Transverse colon (tissue), 4 donors: Measurements from ENCODE around the gene FADS6. TPM values are rescaled to one million over a fixed set of nuclear protein-coding genes. Genes with fewer than 3 reads are reported as not detected.
"Not testable (repeated sequence)": the region's sequence is repeated elsewhere in the genome, so short reads cannot be mapped to it uniquely, and the experiment has no call there.

Source experiments
- DNase-seq: peaks from one replicate; pipeline ENCODE4 v3.0.0-alpha.2; 2019
- H3K27ac ChIP-seq, 4 donors: fragments of 200-600 bp; sonication (generic); 2 replicates each; pipeline ENCODE4 v1.5.1; 2016 to 2018; ENCODE audit warnings: inconsistent platforms in 4 of 4
- H3K27me3 ChIP-seq: fragments of 200-600 bp; sonication (generic); 2 replicates; pipeline ENCODE4 v1.5.1; 2017; ENCODE audit warnings: inconsistent platforms
- H3K36me3 ChIP-seq, 4 donors: fragments of 200-600 bp; sonication (generic); 2 replicates each; pipeline ENCODE4 v1.5.1; 2017 to 2019; ENCODE audit warnings: inconsistent platforms in 4 of 4
- H3K4me1 ChIP-seq, 4 donors: fragments of 200-600 bp; sonication (generic); 2 replicates each; pipeline ENCODE4 v1.5.1; 2017 to 2020; ENCODE audit warnings: inconsistent platforms in 4 of 4
- H3K4me3 ChIP-seq, 4 donors: fragments of 200-600 bp; sonication (generic); 1 replicate in 1 of 4; 2 replicates in 3 of 4; pipeline versions ENCODE4 v1.5.1 to v1.6.1; 2017 to 2019; ENCODE audit warnings: inconsistent platforms in 4 of 4
- H3K9me3 ChIP-seq, 2 donors: fragments of 200-600 bp; sonication (generic); 2 replicates each; pipeline ENCODE4 v1.5.1; 2017 to 2019; ENCODE audit warnings: inconsistent platforms in 2 of 2
- EP300 ChIP-seq: sonication (generic); formaldehyde crosslinking; IDR thresholded peaks from one replicate; pipeline ENCODE4 v1.6.1; 2017; ENCODE audit warnings: antibody characterized with exemption, low read depth
- POLR2A ChIP-seq: fragments of 450-650 bp; IDR thresholded peaks from one replicate; pipeline ENCODE4 v1.6.1; 2016; ENCODE audit warnings: antibody characterized with exemption, mild to moderate bottlenecking, moderate library complexity
- POLR2AphosphoS5 ChIP-seq, 3 donors: sonication (generic); formaldehyde crosslinking; IDR thresholded peaks; one replicate each; pipeline ENCODE4 v1.6.1; 2016; ENCODE audit warnings: antibody characterized with exemption in 3 of 3
- WGBS, 2 donors: methylation state at CpG; one replicate each; pipeline ENCODE4 v1.1.5; 2018; ENCODE audit warnings: low coverage in 1 of 2; 5-methylcytosine and 5-hydroxymethylcytosine counted together
- in situ Hi-C, 4 donors: fragments of 200-750 bp; cut with MboI; loops; one replicate each; pipeline versions ENCODE4 v1.15.0 to v1.15.1; 2017; ENCODE audit warnings: low sequenced_read_pairs in 3 of 4, low pct_ligation_motif_present in 1 of 4, low pct_unique_long_range_greater_than_20kb in 1 of 4
- intact Hi-C: fragments of 100-400 bp; cut with DNase I; formaldehyde crosslinking; loops from one replicate; pipeline ENCODE4 v1.15.1; 2023; ENCODE audit warnings: low total_unique reads
- total RNA-seq, 4 donors: library from RNA; depleted of rRNA; stranded (reverse); fragments of >200 nt; gene quantifications; one replicate each; pipeline ENCODE4 v1.1.0, GENCODE V29; 2016
- TF ChIP-seq, protein P1 (sequence below), 5 experiments: fragments of 200-600 bp in 3 of 5; fragments of 450-650 bp in 2 of 5; sonication (generic) in 3 of 5; IDR thresholded peaks; 1 replicate in 2 of 5; 2 replicates in 3 of 5; pipeline ENCODE4 v1.5.1; 2016 to 2017; ENCODE audit warnings: antibody characterized with exemption in 5 of 5, inconsistent platforms in 3 of 5, mild to moderate bottlenecking in 2 of 5, moderate library complexity in 1 of 5

FADS6 gene
- total RNA-seq, 4 donors from 2014 or later, result 0.64 to 25.8 (median 3.7) TPM; not detected in 1

DNA sequence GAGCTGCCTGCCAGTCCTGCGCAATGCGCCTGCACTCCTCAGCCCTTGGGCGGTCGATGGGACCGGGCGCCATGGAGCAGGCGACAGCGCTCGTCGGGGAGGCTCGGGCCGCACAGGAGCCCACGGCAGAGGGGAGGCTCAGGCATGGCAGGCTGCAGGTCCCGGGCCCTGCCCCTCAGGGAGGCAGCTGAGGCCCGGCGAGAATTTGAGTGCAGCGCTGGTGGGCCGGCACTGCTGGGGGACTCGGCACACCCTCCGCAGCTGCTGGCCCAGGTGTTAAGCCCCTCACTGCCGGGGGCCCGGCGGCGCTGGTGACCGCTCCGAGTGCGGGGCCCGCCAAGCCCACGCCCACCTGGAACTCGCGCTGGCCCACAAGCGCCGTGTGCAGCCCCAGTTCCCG lies 13.6 kb upstream of the FADS6 start:
- no peaks in the 10 kb centered on the region for H3K36me3 ChIP-seq
- in situ Hi-C loops (no loop called here), intact Hi-C loops (no loop called here)
- no peak for TF ChIP-seq POLR2A
- no peak for TF ChIP-seq POLR2AphosphoS5 (IDR thresholded peaks at IDR 0.05)
- no peak for TF ChIP-seq EP300
- TF ChIP-seq, protein P1, sequence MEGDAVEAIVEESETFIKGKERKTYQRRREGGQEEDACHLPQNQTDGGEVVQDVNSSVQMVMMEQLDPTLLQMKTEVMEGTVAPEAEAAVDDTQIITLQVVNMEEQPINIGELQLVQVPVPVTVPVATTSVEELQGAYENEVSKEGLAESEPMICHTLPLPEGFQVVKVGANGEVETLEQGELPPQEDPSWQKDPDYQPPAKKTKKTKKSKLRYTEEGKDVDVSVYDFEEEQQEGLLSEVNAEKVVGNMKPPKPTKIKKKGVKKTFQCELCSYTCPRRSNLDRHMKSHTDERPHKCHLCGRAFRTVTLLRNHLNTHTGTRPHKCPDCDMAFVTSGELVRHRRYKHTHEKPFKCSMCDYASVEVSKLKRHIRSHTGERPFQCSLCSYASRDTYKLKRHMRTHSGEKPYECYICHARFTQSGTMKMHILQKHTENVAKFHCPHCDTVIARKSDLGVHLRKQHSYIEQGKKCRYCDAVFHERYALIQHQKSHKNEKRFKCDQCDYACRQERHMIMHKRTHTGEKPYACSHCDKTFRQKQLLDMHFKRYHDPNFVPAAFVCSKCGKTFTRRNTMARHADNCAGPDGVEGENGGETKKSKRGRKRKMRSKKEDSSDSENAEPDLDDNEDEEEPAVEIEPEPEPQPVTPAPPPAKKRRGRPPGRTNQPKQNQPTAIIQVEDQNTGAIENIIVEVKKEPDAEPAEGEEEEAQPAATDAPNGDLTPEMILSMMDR (IDR thresholded peaks at IDR 0.05), result no peak
- no peaks in the 10 kb centered on the region for H3K4me1 ChIP-seq
- DNase-seq, result no peak
- H3K27me3 ChIP-seq, result peaks cover 10% of the 10 kb centered on the region
- WGBS, 2 donors, result 92 to 96% methylated on average over 5 to 25 of the region's 34 CpGs
- no peak overlapping the region for H3K4me3 ChIP-seq
- no peaks in the 10 kb centered on the region for H3K9me3 ChIP-seq
- no peak overlapping the region for H3K27ac ChIP-seq

DNA sequence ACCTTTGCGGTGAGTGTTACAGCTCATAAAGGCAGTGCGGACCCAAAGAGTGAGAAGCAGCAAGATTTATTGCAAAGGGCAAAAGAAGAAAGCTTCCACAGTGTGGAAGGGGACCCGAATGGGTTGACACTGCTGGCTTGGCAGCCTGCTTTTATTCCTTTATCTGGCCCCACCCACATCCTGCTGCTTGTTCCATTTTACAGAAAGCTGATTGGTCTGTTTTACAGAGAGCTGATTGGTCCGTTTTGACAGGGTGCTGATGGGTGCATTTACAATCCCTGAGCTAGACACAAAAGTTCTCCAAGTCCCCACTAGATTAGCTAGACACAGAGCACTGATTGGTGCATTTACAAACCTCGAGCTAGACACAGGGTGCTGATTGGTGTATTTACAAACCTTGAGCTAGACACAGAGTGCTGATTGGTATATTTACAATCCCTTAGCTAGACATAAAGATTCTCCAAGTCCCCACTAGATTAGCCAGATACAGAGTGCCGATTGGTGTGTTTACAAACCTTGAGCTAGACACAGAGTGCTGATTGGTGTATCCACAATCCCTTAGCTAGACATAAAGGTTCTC lies 12.9 kb upstream of the FADS6 start:
- H3K4me1 ChIP-seq, H3K27ac ChIP-seq, DNase-seq, H3K36me3 ChIP-seq, intact Hi-C loops, in situ Hi-C loops, H3K4me3 ChIP-seq, H3K9me3 ChIP-seq: not testable (repeated sequence)
- WGBS, 2 donors, result 63 to 66% methylated on average over 3 to 6 of the region's 6 CpGs
- peaks cover 15% of the 10 kb centered on the region for H3K27me3 ChIP-seq

DNA sequence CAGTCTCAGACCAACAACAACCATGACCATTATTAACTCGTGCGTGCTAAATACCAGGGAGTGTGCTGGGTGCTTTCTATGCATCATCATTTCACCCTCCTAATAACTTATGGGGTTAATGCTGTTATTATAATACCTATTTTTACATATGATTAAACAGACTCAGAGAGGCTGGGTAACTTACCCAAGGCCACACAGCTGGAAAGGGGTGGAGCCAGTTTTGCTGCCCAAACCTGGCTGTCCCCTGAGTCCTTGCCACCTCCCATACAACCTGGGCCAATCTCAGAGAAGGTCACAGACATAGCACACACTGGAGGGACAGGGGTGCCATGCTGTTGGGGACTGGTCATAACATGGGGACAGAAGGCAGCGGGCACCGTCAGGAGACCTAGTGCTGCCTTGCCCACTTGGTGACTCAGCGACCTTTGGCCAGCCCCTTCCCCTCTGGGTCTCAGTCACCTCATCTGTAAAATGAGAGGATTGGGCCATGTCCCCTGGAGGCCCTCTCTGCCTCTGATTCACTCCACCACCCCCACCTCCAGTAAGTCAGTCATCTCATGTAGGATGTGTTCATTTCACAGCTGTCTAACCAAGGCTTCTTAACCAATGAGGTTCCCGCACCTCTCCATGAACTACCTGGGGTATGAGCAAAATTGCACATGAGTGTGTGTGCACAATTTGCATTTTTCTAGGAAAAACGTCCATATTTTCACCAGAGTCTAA lies 11.4 kb upstream of the FADS6 start:
- Histone ChIP-seq H3K4me3 (no peak overlapping the region), H3K27ac (no peak overlapping the region), H3K9me3 (no peaks in the 10 kb centered on the region), H3K36me3 (no peaks in the 10 kb centered on the region), H3K27me3 (peaks cover 17% of the 10 kb centered on the region), H3K4me1 (no peaks in the 10 kb centered on the region)
- intact Hi-C loops, result no loop called here
- in situ Hi-C loops, result no loop called here
- DNase-seq, result no peak
- WGBS, 2 donors, result 63 to 79% methylated on average over 3 to 7 of the region's 7 CpGs
- TF ChIP-seq, protein P1 (IDR thresholded peaks at IDR 0.05), result no peak
- TF ChIP-seq EP300, result no peak
- TF ChIP-seq POLR2AphosphoS5 (IDR thresholded peaks at IDR 0.05), result no peak
- TF ChIP-seq POLR2A, result no peak

DNA sequence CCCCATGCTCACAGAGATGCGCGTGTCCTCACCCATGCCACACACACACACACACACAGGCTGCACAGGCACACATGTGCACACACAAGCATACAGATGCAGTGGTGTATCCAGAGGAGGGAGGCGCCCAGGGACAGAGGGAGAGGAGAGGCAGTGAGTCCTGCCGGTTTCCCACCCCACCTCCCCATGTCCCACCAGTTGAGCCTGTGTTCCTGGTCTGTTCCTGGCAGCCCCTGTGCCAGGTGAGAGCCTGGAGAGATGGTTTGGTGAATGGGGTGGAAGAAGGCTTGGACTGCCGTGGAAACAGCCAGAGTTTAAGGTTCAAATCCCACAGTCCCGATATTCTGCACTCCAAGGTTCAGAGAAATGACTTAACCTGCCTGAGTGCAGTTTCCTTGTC lies 10.2 kb upstream of the FADS6 start:
- H3K4me1 ChIP-seq, result no peaks in the 10 kb centered on the region
- TF ChIP-seq POLR2AphosphoS5 (IDR thresholded peaks at IDR 0.05), result no peak
- TF ChIP-seq POLR2A, result no peak
- TF ChIP-seq, protein P1 (IDR thresholded peaks at IDR 0.05), result no peak
- no peak for TF ChIP-seq EP300
- no peak for DNase-seq
- H3K4me3 ChIP-seq, result no peak overlapping the region
- intact Hi-C loops (loop anchor here (1.0 kb wide), 1 partner anchor 25 kb away; no protein-coding TSS in a partner anchor), in situ Hi-C loops (no loop called here)
- no peaks in the 10 kb centered on the region for H3K9me3 ChIP-seq
- no peak overlapping the region for H3K27ac ChIP-seq
- 49% methylated on average over 6 of the region's 6 CpGs; no CpG with 5 or more reads in 1 of the 2 donors for WGBS, 2 donors
- H3K36me3 ChIP-seq, result no peaks in the 10 kb centered on the region
- H3K27me3 ChIP-seq, result peaks cover 17% of the 10 kb centered on the region
